Loucy (cell line): ENCODE data around the gene TAP1.
A peak's percentile ranks its signal among the peaks of the same experiment; 100 is the strongest.

ENCODE experiments used
- H2AFZ ChIP-seq: fragments of 200-600 bp; sonication (generic); 2 replicates; pipeline ENCODE4 v1.6.0; 2016; ENCODE audit warnings: antibody characterized with exemption, mild to moderate bottlenecking, low read length, moderate library complexity
- H3F3A ChIP-seq: fragments of 200-600 bp; 2 replicates; pipeline ENCODE4 v1.6.0; 2016; ENCODE audit warnings: antibody characterized with exemption, low read depth, mild to moderate bottlenecking
- H3K27me3 ChIP-seq: fragments of 200-600 bp; sonication (generic); 2 replicates; pipeline ENCODE4 v1.6.1; 2014; ENCODE audit warnings: low read length, mild to moderate bottlenecking; ENCODE audit not compliant: insufficient read depth, poor library complexity, severe bottlenecking
- H3K36me3 ChIP-seq: fragments of 200-600 bp; sonication (generic); 2 replicates; pipeline ENCODE4 v1.6.1; 2016; ENCODE audit warnings: low read length; ENCODE audit not compliant: insufficient read depth
- H3K4me1 ChIP-seq: fragments of 200-600 bp; sonication (generic); 2 replicates; pipeline ENCODE4 v1.5.1; 2014; ENCODE audit warnings: low read length, mild to moderate bottlenecking; ENCODE audit not compliant: insufficient read depth, poor library complexity, severe bottlenecking
- H3K4me2 ChIP-seq: fragments of 200-600 bp; sonication (generic); 2 replicates; pipeline ENCODE4 v1.6.0; 2014; ENCODE audit warnings: antibody characterized with exemption, low read length, low read depth, mild to moderate bottlenecking; ENCODE audit not compliant: poor library complexity, severe bottlenecking
- H3K4me3 ChIP-seq: fragments of 200-600 bp; sonication (generic); 2 replicates; pipeline ENCODE4 v1.5.1; 2014; ENCODE audit warnings: low read length, mild to moderate bottlenecking, mixed read lengths; ENCODE audit not compliant: poor library complexity, severe bottlenecking
- H3K79me2 ChIP-seq: fragments of 200-600 bp; sonication (generic); 2 replicates; pipeline ENCODE4 v1.6.1; 2014; ENCODE audit warnings: low read length; ENCODE audit not compliant: insufficient read depth
- H3K9ac ChIP-seq: fragments of 200-600 bp; sonication (generic); 2 replicates; pipeline ENCODE4 v1.6.0; 2014; ENCODE audit warnings: mild to moderate bottlenecking, low read depth, low read length, moderate library complexity; ENCODE audit not compliant: poor library complexity, severe bottlenecking
- H3K9me2 ChIP-seq: fragments of 200-600 bp; sonication (generic); replicated peaks from 2 replicates; pipeline ENCODE4 v1.6.1; 2016; ENCODE audit warnings: low read depth, low read length, mixed read lengths
- H3K9me3 ChIP-seq: fragments of 200-600 bp; sonication (generic); 2 replicates; pipeline ENCODE4 v1.6.1; 2014; ENCODE audit warnings: mild to moderate bottlenecking, antibody characterized with exemption, low read length, low read depth; ENCODE audit not compliant: insufficient read depth
- H4K20me1 ChIP-seq: fragments of 200-600 bp; sonication (generic); 2 replicates; pipeline ENCODE4 v1.6.0; 2014; ENCODE audit warnings: antibody characterized with exemption, low read length, mild to moderate bottlenecking; ENCODE audit not compliant: insufficient read depth, poor library complexity, severe bottlenecking
- EZH2phosphoT487 ChIP-seq: fragments of 200-600 bp; IDR thresholded peaks from 2 replicates; pipeline ENCODE4 v1.6.1; 2018; ENCODE audit warnings: antibody characterized with exemption, mild to moderate bottlenecking, moderate library complexity, borderline replicate concordance
- TF ChIP-seq, protein P1 (sequence below): fragments of 200-600 bp; sonication (generic); conservative IDR thresholded peaks from 2 replicates; pipeline ENCODE4 v1.5.1; 2014; ENCODE audit warnings: mild to moderate bottlenecking, antibody characterized with exemption, low read length

TAP1 gene

DNA sequence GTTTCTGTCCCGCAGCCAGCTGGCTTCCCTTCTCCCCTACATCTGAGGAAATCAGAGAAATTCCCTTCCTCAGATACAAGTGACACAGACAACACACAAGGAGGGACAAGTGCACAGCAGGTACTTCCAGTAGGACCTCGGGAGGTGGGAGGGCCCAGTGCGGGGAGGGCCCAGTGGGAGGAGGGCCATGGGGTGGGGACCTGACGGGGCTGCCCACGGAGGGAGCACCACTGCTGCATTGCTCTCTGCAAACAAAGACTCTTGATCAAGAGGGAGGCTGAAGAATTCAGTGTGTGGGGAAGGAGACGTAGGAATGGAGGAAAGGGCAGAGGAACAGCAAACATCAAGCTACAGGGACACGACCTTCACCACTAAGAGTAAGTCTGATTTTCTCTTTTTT is 24.0 kb downstream of the TAP1 start:
- Histone ChIP-seq H3F3A (0 out of 2 replicates have a peak, but pooled peaks cover 4% of the 10 kb centered on the region), H3K9ac (no peak overlapping the region), H4K20me1 (no peaks in the 10 kb centered on the region), H3K9me3 (no peaks in the 10 kb centered on the region), H3K36me3 (peaks cover 26% of the 10 kb centered on the region; the same call in 1 of the 2 replicates), H3K4me3 (no peak overlapping the region), H3K79me2 (peaks cover 10% of the 10 kb centered on the region; the same call in 1 of the 2 replicates), H2AFZ (no peak overlapping the region), H3K4me1 (peaks cover 16% of the 10 kb centered on the region), H3K27me3 (no peaks in the 10 kb centered on the region), H3K9me2 (no peaks in the 10 kb centered on the region), H3K4me2 (no peak overlapping the region)
- TF ChIP-seq, protein P1, sequence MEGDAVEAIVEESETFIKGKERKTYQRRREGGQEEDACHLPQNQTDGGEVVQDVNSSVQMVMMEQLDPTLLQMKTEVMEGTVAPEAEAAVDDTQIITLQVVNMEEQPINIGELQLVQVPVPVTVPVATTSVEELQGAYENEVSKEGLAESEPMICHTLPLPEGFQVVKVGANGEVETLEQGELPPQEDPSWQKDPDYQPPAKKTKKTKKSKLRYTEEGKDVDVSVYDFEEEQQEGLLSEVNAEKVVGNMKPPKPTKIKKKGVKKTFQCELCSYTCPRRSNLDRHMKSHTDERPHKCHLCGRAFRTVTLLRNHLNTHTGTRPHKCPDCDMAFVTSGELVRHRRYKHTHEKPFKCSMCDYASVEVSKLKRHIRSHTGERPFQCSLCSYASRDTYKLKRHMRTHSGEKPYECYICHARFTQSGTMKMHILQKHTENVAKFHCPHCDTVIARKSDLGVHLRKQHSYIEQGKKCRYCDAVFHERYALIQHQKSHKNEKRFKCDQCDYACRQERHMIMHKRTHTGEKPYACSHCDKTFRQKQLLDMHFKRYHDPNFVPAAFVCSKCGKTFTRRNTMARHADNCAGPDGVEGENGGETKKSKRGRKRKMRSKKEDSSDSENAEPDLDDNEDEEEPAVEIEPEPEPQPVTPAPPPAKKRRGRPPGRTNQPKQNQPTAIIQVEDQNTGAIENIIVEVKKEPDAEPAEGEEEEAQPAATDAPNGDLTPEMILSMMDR, result no peak
- TF ChIP-seq EZH2phosphoT487, result no peak

DNA sequence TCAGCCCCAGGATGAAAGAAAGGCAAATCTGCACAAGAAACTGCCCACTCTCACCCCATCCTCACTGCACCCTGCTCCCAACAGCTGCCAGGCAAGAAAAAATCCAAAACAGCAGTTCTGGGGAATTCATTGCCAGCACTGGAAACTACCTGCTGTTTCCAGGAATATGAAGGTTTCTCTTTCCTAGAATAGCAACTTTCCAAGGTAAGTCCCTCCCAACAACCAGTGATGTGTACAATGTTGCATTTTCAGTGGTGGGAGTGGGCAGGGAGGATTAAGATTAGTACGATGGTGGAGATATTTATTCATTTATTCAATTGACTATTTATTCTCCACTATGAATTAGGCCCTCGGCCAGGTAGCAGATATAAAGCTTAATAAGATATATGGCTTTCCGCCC is 26.5 kb downstream of the TAP1 start:
- Histone ChIP-seq H3K9me2 (no peaks in the 10 kb centered on the region), H3K9ac (no peak overlapping the region), H3K4me1 (no peaks in the 10 kb centered on the region), H3F3A (0 out of 2 replicates have a peak, but pooled peaks cover 4% of the 10 kb centered on the region), H4K20me1 (no peaks in the 10 kb centered on the region), H3K27me3 (no peaks in the 10 kb centered on the region), H3K4me3 (no peak overlapping the region), H2AFZ (no peak overlapping the region), H3K4me2 (no peak overlapping the region), H3K9me3 (no peaks in the 10 kb centered on the region), H3K79me2 (no peaks in the 10 kb centered on the region), H3K36me3 (peaks cover 26% of the 10 kb centered on the region; the same call in 1 of the 2 replicates)
- no peak for TF ChIP-seq EZH2phosphoT487
- TF ChIP-seq, protein P1, result no peak

DNA sequence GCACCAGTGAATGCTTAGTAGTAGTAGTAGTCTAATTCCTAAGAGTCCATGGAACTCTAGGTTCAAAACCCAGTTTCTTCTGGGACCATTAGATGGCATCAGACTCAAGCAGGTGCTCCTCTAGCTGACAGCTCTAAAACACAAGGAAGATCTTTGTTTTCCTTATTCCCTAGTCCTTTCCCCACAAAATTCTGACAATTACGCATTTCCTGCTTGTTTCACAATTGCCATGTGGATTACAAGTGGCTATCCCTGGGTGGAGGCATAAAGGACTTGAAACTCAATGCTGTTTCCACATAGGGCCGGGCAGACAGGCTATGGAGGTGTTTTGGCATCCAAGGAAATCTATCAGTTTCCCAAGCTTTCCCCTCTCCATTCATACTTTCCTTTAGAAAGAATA is 27.5 kb downstream of the TAP1 start:
- H2AFZ ChIP-seq, result no peak overlapping the region
- H3F3A ChIP-seq, result 0 out of 2 replicates have a peak, but pooled peaks cover 4% of the 10 kb centered on the region
- no peak overlapping the region for H3K4me2 ChIP-seq
- no peaks in the 10 kb centered on the region for H3K4me1 ChIP-seq
- H3K27me3 ChIP-seq, result no peaks in the 10 kb centered on the region
- no peaks in the 10 kb centered on the region for H3K79me2 ChIP-seq
- peaks cover 22% of the 10 kb centered on the region; the same call in 1 of the 2 replicates for H3K36me3 ChIP-seq
- no peaks in the 10 kb centered on the region for H3K9me3 ChIP-seq
- H3K9me2 ChIP-seq, result no peaks in the 10 kb centered on the region
- no peak overlapping the region for H3K9ac ChIP-seq
- TF ChIP-seq EZH2phosphoT487, result no peak
- TF ChIP-seq, protein P1, result peak; percentile 66
- no peaks in the 10 kb centered on the region for H4K20me1 ChIP-seq
- H3K4me3 ChIP-seq, result no peak overlapping the region
